NCI-H748 treated with DMSO at 0.1 percent for 48 hours (cell line): ENCODE results near the gene GMEB2.
"Not testable (repeated sequence)": the region's sequence is repeated elsewhere in the genome, so short reads cannot be mapped to it uniquely, and the experiment has no call there.

Experiments used
- DNase-seq: peaks from one replicate; lab custom pipeline; 2025; lab: John Stamatoyannopoulos, UW

GMEB2 gene

DNA sequence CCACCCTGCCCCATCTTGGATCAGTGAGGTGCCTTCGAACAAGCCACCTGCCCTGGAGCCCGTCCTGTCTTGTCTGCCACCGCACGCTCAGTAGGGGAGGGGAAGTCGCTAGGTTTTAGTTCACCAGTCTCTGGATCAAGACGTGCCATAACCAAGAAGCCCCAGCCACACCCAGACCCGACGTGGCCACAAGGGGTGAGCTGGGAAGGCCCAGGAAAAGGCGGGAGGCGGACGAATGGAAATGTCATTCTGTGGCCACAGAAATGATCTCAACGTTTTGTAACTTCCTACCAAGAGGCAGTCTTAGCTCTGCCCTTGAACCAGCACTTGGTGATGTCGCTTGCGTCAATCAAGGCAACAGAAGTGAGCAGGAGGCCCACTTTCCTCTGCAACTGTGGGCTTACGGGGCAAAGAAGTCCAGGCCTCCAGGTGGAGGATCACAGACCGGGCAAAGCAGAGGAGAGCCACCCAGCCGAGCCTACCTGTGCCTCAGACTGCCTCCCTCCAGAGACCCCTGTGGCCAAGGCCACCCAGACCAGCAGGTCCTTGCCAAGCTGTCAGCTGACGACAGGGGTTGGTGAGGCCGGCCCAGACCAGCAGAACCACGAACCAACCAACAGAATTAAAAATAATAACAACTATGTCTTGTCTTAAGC is 14.5 kb downstream of the GMEB2 start:
- DNase-seq, result no peak

DNA sequence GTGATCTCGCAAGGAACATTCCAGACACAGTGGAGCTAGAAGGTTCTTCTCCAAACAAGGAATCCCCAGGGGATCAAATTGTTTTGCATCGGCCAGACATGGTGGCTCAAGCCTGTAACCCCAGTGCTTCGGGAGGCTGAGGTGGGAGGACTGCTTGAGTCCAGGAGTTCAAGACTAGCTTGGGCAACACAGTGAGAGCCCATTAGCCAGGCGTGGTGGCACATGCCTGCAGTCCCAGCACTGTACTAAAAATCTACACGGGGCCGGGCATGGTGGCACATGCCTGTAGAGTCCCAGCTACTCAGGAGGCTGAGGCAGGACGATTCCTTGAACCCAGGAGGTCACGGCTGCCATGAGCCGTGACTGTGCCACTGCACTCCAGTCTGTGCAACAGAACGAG is 15.3 kb downstream of the GMEB2 start:
- no peak for DNase-seq

DNA sequence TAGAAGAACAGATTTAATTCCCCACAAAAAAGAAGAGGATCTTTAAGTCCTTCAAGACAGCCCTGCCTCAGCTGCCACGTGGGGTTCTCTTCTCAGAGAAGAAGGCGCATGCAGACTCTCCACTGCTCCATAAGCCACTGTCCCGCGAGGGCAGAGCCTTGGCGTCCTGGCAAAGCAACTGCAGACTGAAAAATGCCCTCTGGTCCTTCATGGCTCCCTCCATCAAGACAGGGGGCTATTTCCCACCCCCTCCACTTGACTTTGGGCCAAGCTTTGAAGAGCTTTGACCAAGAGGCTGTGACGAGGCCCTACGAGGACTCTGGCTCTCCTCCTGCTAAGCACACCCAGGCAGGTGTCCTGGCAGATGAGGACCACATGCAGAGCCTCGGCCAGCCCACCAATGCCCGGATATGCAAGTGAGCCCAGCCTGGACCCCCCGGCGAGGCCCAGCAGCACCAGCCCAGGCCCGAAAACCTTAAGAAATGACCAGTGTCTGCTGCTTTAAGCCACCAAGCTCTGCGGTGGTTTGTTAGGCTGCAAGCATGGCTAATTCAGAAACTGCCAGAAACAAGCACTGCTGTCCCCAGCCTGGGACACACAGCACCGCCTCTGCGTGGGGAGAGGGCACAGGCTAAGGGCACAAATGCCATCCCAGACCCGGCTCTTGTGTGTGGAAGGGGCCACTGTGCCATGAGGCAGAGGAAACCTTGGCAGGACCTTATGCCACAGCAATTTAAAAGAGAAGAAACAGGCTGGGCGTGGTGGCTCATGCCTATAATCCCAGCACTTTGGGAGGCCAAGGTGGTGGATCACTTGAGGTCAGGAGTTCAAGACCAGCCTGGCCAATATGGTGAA is 16.1 kb downstream of the GMEB2 start:
- no peak for DNase-seq

DNA sequence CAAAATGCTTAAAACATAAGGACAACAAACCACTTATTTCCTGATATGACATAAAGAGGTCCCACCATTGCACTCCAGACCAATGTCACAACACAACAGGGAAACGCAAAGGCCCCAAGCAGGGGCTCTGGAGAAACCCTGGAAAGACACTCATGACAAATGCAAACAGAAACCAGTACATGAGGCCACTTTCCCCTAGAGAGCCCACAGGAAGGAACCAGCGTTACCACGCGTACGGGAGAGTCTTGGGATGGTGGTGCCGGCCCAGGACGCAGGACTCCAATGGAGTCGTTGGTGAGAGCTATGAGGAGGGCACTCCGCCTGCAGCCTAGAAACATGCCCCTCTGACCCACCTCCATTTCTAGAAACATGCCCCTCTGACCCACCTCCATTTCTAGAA is 20.2 kb downstream of the GMEB2 start:
- no peak for DNase-seq

DNA sequence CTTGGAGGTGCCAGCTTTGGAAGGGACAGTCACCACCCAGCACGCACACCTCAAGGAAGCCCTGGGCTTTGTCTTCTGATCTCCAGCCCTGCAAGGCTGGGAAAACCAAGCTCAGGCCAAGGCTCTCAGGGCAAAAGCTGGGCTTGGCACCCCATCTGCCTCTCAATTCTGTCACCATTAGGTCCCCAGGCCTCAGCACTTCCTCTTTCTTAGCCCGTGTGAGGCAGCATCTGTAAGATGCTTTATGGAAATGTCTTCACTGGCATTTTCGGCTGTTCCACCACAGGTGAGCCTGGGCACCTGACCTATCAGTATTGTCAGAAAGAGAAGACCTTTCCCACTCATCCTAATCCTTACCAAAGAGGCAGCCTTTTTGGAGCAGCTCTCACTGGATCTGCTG is 24.6 kb downstream of the GMEB2 start:
- DNase-seq, result no peak

DNA sequence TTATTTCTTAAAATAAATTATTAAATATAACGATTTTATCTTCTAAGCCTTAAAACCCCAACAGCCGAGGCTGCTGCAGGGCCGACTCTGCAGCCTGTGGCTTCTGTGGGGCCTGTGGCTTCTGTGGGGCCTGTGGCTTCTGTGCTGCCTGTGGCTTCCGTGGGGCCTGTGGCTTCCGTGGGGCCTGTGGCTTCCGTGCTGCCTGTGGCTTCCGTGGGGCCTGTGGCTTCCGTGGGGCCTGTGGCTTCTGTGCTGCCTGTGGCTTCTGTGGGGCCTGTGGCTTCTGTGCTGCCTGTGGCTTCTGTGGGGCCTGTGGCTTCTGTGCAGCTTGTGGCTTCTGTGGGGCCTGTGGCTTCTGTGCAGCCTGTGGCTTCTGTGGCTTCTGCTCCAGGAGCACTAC is 25.2 kb downstream of the GMEB2 start:
- DNase-seq, result not testable (repeated sequence)

DNA sequence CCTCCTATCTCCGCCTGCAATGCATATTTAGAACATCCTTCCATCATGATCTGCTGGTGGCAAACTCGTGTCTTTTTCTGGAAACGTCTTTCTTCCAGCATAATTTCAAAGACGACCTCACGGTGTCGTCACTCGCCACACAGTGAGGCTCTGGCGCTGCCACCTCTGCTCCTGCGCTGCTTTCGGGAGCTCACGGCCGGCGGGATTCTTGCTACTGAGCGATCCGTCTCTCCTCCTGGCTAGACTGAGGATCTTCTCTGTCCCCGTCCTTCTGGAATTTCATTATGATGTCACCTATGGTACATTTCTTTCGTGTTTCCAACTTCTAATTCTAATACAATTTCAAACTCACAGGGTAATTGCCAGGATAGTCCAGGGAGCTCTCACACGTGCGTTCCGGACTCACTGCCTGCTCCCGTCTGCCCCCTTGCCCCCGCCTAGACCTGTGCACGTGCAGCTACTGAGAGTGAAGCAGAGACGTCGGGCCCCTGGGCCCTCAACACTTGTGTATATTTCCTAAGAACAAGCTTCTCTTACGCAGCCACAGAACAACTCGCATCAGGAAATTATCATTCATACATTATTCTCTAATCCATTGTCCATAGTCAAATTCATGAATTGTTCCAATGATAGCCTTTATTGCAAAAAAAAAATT is 27.4 kb downstream of the GMEB2 start:
- DNase-seq, result no peak

DNA sequence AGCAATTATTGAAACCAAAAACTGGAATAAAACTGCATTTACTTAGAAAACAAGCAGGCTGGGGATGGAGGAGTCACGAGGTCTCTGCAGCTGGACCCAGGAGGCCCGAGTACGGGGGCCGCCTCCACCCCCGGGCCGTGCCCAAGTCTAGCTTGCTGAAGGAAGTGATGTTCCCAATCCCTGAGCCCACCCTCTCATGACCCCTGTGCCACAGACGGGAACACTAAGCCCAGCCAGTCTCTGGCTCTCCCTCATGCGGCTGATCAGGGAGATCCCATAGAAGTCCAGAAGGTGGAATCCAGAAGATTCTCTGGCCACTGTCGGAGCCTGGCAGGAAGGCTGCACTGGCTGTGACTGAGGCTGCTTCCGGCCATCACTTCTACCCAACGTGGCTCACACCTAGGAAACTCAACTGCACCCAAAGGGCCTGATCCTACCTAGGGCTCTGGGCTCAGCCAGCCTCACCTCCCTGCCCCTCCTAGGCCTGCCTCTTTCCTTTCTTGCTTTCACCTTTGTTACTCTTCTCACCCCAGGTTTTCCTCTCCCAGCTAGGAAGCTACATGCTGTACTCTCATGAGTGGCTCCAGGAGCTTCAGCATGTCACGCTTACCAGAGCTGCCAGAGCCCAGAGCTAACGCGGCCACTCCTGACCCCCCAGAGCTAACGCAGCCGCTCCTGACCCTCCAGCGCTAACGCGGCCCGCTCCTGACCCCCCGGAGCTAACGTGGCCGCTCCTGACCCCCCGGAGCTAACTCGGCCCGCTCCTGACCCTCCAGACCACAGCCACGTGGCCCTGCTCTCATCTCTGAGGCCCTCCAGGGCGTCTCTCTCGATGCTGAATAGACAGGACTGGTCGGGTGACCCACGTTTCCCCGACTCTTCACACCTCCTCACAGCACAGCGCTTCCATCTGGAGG is 28.2 kb downstream of the GMEB2 start:
- no peak for DNase-seq

DNA sequence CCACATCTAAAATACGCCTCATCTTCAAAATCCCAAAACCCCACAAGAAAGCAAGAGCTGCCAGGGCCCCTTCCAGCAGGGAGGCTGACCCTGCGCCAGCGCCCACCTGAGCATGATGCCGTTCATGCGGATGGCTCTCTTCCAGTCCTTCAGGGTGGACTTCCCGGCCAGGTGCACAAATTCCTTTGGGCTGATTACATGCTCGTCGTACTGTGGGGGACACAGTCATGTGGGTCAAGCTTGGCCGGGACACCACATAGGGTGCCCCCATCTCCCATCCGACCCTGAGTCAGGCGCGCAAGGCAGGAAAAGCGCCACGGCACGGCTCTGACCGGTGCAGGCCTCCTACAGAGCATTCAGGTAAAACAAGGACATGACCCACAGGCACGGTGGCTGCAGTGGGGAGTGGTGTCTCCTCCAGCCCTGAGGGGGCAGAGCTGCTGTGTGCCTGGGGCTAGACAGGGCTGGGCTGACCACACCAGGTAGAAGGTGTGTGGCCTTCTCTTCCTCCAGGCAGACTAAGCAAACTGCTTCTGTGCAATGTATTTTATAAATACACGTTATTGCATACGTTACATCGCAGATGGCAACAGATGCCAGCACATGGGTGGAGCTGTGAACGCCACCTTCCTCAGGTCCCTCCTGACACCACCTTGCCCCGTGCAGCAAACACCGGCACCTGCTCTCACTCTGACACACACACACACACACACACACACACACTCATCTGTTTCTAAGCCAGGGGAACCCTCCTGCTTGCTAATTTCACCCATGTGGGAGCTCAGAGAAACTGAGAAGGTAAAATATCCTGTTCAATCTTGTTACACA is 29.0 kb downstream of the GMEB2 start:
- no peak for DNase-seq

DNA sequence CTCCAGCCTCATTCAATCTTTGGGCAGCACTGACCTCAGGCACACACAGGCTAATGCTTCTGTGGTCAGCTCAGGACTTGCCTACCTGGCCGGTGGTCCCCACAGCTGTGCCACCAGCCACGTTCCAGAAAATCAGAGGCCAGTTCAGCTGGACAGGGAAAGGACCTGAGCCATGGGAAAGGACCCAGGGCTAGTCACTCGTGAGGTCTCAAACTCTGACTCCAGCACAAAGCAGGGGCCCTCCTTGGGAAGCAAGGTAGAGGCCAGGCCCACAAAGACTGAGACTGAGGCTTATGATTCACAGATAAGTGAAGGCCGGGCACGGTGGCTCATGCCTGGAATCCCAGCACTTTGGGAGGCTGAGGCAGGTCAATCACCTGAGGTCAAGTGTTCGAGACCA is 30.5 kb downstream of the GMEB2 start:
- no peak for DNase-seq

DNA sequence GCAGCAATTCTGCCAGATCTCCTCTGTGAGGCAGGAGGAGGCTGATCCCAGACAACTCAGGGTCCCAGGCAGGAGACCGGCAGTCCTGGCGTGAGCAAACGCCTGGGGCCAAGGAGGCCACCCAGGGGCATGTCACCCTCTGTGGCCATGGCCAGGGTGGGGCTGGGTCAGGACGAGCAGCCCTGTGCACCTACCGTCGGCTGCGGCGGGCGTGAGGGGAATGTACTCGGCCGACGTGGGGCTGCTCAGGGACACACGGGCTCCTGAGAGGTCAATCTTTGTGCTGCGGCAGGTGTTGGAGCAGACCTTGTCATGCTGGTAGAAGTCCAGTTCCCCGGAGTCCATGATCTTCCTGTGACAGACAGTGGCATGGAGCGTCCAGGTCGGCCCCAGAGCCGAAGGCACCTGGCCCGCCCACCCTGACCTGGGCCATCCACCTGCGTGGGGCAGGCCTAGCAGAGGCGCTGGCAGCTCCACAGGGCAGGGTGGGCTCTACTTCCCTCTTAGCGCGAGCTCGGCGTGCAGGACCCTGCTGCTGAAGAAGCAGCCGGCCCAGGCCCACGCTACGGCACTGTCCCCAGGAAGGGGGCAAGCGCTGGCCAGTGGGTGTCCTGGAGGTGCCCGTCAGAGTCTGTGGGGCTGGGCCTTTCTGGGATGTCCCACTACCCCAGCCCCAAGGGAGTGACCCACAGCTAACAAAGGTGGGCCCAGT is 31.3 kb downstream of the GMEB2 start:
- DNase-seq, result no peak

DNA sequence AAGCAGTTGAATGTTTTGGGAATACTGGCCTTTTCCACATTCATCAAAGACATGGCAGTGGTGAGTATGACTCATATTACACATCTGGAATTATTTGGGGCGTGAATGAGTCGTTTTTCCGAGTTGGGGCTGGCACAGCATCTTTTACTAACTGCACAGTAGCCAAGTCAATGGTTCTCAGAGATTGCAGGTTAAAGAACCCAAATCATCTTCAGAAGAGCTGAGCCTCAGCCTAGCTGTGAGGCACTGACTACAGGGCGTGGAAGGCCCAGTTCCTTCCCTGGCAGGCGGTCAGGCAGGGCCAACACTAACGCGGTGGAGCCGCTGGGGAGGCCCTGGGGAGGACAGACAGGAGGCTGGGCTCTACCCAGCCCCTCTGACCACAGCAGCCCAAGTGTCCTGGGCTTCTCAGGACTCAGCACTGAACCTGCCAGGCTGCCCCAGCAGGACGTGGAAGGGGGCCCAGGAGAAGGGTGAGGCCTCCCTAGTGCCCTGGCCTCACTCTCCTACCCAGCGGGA is 32.8 kb downstream of the GMEB2 start:
- no peak for DNase-seq

DNA sequence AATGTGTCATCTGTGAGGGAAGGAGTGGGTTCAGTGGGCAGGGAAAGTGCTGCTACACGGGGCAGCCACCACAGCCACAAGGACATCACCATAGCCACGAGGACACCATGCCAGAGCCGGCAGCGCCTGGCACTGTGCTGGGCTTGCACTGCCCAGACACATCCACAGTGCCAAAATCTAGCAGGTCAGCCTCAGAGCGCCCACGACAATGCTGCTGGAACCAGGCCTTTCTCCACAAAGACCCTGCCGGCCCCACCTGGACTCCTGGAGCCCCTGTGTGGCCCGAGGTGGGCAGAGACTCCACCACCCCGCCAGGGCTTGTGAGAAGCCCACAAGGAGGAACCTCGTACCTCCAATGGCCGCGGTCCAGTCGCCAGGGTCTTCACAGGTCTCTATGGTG is 34.2 kb downstream of the GMEB2 start:
- no peak for DNase-seq

DNA sequence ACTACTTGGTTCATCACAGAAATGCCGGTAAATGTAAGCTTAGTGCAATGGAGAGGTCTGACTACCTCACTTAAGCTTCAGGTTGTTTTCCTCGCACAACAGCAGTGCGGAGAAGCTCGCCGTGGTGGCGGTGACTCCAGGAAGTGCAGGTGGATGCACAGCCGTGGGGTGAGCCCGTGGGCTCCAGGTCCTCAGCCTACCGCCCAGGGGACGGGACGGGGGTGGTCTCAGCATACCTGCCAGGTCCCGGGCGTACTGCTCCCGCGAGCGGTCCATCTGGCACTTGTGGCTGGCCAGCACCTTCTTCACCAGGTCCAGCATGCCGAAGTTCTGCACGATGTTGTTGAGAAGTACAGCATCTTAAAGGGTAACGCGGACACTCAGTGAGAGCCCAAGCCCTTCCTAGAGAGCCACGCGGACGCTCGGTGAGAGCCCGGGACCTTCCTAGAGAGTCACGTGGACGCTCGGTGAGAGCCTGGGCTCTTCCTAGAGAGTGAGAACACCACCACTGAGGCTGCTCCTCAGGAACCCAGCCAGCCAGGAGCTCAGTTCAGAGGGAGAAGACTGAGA is 35.0 kb downstream of the GMEB2 start:
- DNase-seq, result no peak

DNA sequence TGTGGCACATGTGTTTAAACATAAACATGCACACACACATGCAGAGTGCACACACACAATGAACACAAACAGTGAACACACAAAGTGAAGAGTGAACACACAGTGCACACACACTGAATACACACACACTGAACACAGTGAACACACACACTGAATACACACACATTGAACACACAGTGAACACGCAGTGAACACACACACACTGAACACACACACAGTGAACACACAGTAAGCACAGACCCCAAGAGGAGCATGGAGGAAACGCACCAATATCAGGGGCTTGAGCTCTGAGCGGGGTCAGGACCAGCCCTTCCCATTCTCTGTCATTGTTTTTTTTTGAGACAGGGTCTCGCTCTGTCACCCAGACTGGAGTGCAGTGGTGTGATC is 35.8 kb downstream of the GMEB2 start:
- no peak for DNase-seq

DNA sequence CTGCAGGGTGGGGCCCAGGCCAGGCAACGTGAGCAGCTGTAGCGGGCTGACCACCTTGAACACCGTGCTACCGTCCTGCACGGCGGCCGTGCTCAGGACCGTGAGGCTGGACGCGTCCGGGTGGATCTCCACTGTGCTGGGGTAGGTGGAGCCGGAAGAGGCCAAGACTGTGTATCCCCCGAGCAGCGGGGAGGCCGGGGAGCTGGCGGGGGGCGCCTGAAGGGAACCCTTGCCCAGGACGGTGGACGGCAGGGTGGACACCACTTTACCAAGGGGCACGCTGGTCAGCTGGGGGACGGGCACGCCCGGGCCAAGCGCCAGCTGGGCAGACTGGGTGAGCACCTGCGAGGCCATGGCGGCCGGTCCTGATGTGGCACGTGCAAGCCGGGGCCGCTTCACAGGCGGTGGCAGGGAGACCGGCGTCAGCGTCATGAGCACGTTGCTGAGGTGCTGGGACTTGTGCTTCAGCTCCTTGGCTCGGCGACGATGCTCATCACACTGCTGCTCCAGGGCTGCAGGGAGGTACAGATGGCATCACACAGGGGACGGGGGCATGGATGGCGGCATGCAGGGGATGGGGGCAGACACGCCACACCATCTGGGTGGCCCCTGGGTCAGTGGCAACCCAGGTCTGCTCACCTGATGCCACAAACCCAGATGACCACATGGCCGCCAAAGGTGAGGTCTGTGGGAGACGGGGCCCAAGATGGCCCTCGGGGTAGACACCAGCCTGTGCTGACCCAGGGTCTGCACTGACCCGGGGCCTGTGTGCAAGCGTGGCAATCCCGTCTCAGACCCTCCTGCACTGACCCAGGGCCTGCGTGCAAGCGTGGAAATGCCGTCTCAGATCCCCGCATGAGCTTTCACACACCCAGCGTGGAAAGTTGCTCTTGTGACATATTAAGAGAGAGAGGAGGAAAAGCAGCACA is 36.4 kb downstream of the GMEB2 start:
- DNase-seq, result no peak

DNA sequence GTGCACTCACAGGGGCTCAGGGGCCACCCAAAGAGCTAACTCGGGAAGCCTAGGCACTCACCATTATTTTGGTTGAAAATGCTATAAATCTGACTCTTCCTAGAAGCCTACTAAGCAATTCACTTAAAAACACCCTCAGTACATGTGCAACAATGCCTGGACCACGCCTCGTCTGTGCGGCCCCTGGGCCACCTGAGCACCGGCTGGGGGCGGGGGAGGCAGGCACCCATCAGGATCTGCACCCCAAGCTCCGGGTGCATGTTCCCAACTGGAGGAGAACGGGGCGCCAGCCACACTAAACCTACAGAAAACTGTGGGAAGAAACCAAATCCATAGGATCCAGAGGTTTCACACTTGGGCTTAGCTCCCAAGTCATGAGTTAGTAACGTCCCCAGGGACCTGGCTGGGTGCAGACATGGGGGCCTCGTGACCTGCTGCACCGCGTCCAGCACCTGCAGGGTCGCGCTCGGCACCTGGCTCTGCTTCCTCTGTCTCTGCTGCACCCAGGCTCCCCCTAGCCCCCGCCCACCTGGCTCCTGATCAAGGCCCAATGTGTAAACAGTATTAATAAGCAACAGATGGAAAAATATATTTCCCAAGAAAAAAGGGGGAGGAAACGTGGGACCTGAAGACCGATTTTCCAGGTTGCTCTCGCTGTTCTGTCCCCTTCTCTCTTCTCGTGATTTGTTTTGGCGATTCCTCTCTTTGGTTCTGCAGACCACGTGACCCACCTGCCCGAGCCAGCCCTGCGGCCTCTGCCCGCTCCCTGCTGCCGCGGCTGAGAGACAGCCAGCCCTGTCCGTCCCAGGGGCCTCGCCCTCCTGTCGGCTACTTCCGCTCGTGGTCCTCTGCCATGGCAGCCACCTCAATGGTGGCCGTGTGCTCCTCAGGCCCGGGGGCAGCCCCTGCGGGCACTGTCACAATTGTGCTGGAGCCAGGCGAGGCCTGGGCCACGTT is 37.4 kb downstream of the GMEB2 start:
- DNase-seq, result no peak

DNA sequence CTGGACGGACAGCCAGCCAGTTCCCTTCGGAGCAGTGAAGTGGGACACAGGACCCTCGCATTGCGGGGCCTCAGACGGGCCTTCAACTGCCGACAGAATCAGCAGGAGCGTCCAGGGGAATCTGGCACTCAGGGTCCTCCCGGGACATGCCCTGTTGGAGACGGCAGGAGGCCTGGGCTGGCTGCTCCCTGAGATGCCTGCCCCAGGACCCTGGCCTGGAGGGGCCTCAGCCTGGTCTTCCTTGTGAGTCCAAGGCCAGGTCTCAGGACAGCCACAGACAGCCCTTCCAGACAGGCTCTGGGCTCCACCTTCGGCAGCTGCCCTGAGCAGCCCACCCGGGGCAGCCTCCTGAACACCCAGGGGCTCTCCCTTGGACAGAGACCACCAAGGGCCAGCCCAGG is 38.3 kb downstream of the GMEB2 start:
- no peak for DNase-seq
